AG04449 (cell line): Measurements from ENCODE around the gene CFAP20.

ENCODE experiments used
- CTCF ChIA-PET: fragments of 350-600 bp; formaldehyde crosslinking; extraction: SDS; loops from one replicate; lab custom pipeline; 2021; ENCODE audit warnings: antibody characterized with exemption; lab: Yijun Ruan, JAX
- POLR2A ChIA-PET: fragments of 400-600, 350-600 bp; formaldehyde crosslinking; extraction: SDS; loops from one replicate; lab custom pipeline; 2020; ENCODE audit warnings: antibody characterized with exemption, inconsistent platforms; lab: Yijun Ruan, JAX
- DNase-seq: peaks from one replicate; pipeline ENCODE4 v3.0.0-alpha.2; 2010; ENCODE audit warnings: low read depth, low spot score
- H3K4me3 ChIP-seq: 2 replicates; pipeline ENCODE4 v1.5.1; 2011; ENCODE audit warnings: low read depth, mild to moderate bottlenecking, control low read depth, low read length
- CTCF ChIP-seq: IDR thresholded peaks from one replicate; pipeline ENCODE4 v1.5.1; 2011; ENCODE audit warnings: mild to moderate bottlenecking, moderate library complexity, low read length, control low read depth, inconsistent platforms; ENCODE audit not compliant: insufficient read depth; ENCODE audit errors: missing control alignments

CFAP20 gene

GRCh38 chr16:58107709-58108108, 21.5 kb downstream of the CFAP20 start:
- no peak for TF ChIP-seq CTCF
- no peak for DNase-seq
- ChIA-PET CTCF (interaction anchor here (0.9 to 1.5 kb wide), 3 partner anchors 10 to 14 kb away, joined by 3 to 6 read pairs (median 4); no protein-coding TSS in a partner anchor), POLR2A (no interaction called here)
- H3K4me3 ChIP-seq = no peak overlapping the region

GRCh38 chr16:58107228-58107627, 22.0 kb downstream of the CFAP20 start:
- no peak for TF ChIP-seq CTCF
- no peak for DNase-seq
- no peak overlapping the region for H3K4me3 ChIP-seq
- ChIA-PET CTCF (interaction anchor here (0.9 to 1.5 kb wide), 3 partner anchors 9 to 15 kb away, joined by 3 to 6 read pairs (median 4); no protein-coding TSS in a partner anchor), POLR2A (no interaction called here)

- TF ChIP-seq CTCF = no peak
- ChIA-PET POLR2A (no interaction called here), CTCF (no interaction called here)
- H3K4me3 ChIP-seq = no peak overlapping the region
- no peak for DNase-seq
Observed at GRCh38 chr16:58105631-58106030, 23.6 kb downstream of the CFAP20 start.

- CTCF ChIA-PET = interaction anchor here (2.0 kb wide), 1 partner anchor 19 kb away, joined by 7 read pairs; no protein-coding TSS in a partner anchor
- no peak for DNase-seq
Observed at GRCh38 chr16:58102665-58103392, 26.4 kb downstream of the CFAP20 start.

GRCh38 chr16:58099956-58100300, 29.3 kb downstream of the CFAP20 start:
- ChIA-PET CTCF (interaction anchor here (1.1 to 1.4 kb wide), 3 partner anchors 9 to 200 kb away, joined by 3 to 5 read pairs (median 3); no protein-coding TSS in a partner anchor), POLR2A (no interaction called here)
- DNase-seq = no peak
- no peak overlapping the region for H3K4me3 ChIP-seq
- no peak for TF ChIP-seq CTCF

More at GRCh38 chr16:58102665-58103392, 26.4 kb downstream of the CFAP20 start:
- TF ChIP-seq CTCF = no peak
- POLR2A ChIA-PET = interaction anchor here (0.7 kb wide), 1 partner anchor 27 kb away, joined by 3 read pairs; the partner anchor contains the start of gene CFAP20
- H3K4me3 ChIP-seq = no peak overlapping the region

GRCh38 chr16:58099097-58099955, 29.9 kb downstream of the CFAP20 start:
- CTCF ChIA-PET = interaction anchor here (0.6 to 1.4 kb wide), 5 partner anchors 10 to 199 kb away, joined by 3 to 5 read pairs (median 3); no protein-coding TSS in a partner anchor
- no peak overlapping the region for H3K4me3 ChIP-seq
- no peak for DNase-seq
- no peak for TF ChIP-seq CTCF
- POLR2A ChIA-PET = no interaction called here
